ENCODE results near the gene CFAP161. TPM values are rescaled to one million over a fixed set of nuclear protein-coding genes. Genes with fewer than 3 reads are reported as not detected.

Gene CFAP161
- total and polyA plus RNA-seq, 9 of the 15 experiments (the other 6 are each of a cell fraction or from before 2014, with no cell fraction given): 25.8 to 83.3 (median 75.6) TPM

DNA sequence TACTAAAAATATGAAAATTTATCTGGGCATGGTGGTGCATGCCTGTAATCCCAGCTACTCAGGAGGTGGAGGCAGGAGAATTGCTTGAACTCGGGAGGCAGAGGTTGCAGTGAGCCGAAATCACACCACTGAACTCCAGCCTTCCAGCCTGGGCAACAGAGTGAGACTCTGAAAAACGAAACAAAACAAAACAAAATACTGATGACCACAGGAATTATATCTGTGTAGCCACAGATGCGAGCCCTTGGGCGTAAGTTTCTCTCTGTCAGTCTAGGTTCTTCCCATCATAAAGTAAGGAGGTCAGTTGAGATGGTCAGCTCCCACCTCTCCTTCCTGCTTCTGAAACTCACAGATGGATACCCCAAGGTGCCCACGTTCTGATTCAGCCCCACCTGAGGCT is 37.7 kb upstream of the CFAP161 start:
- H3K4me2 ChIP-seq (ENCODE audit: insufficient read depth, low read length): no peak overlapping the region
- no peak for ATAC-seq

More for the DNA sequence above, 37.7 kb upstream of the CFAP161 start:
- peak overlapping the region; percentile 61; the same call in 1 of the 3 replicates for H3K27ac ChIP-seq (ENCODE audit: extremely low read depth, low read depth, low read length)
- TF ChIP-seq, protein P1, sequence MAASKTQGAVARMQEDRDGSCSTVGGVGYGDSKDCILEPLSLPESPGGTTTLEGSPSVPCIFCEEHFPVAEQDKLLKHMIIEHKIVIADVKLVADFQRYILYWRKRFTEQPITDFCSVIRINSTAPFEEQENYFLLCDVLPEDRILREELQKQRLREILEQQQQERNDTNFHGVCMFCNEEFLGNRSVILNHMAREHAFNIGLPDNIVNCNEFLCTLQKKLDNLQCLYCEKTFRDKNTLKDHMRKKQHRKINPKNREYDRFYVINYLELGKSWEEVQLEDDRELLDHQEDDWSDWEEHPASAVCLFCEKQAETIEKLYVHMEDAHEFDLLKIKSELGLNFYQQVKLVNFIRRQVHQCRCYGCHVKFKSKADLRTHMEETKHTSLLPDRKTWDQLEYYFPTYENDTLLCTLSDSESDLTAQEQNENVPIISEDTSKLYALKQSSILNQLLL (CRISPR knock-in tag; IDR thresholded peaks at IDR 0.05; ENCODE audit: borderline replicate concordance): no peak
- TF ChIP-seq HBP1 (CRISPR knock-in tag; IDR thresholded peaks at IDR 0.05) (no peak), EHMT2 (IDR thresholded peaks at IDR 0.05) (no peak), L3MBTL2 (IDR thresholded peaks at IDR 0.05) (no peak; the same call in 1 of the 2 replicates), ELK3 (CRISPR knock-in tag; IDR thresholded peaks at IDR 0.05) (no peak), TRIM25 (IDR thresholded peaks at IDR 0.05; ENCODE audit: borderline replicate concordance) (no peak), POLR3G (IDR thresholded peaks at IDR 0.05; ENCODE audit: extremely low read depth, insufficient read length, insufficient replicate concordance) (no peak), DNMT1 (IDR thresholded peaks at IDR 0.05) (no peak), U2AF1 (optimal IDR thresholded peaks at IDR 0.05; ENCODE audit: low read depth, low read length) (no peak), FOXK1 (CRISPR knock-in tag; IDR thresholded peaks at IDR 0.05; ENCODE audit: borderline replicate concordance) (no peak), ZNF121 (CRISPR knock-in tag; conservative IDR thresholded peaks at IDR 0.05) (peak; percentile 27; the same call in 1 of the 2 replicates), NR2C1 (IDR thresholded peaks at IDR 0.05) (no peak), NR2C1 (tag; IDR thresholded peaks at IDR 0.05) (no peak), SRSF7 (optimal IDR thresholded peaks at IDR 0.05; ENCODE audit: low read depth, low read length) (no peak), CTBP1 (IDR thresholded peaks at IDR 0.05; ENCODE audit: borderline replicate concordance) (no peak), CBFA2T3 (IDR thresholded peaks at IDR 0.05) (0 out of 2 replicates have a peak, but pooled peaks have one; percentile 7), ZNF75A (CRISPR knock-in tag; IDR thresholded peaks at IDR 0.05) (no peak)
- TF ChIP-seq, protein P2, sequence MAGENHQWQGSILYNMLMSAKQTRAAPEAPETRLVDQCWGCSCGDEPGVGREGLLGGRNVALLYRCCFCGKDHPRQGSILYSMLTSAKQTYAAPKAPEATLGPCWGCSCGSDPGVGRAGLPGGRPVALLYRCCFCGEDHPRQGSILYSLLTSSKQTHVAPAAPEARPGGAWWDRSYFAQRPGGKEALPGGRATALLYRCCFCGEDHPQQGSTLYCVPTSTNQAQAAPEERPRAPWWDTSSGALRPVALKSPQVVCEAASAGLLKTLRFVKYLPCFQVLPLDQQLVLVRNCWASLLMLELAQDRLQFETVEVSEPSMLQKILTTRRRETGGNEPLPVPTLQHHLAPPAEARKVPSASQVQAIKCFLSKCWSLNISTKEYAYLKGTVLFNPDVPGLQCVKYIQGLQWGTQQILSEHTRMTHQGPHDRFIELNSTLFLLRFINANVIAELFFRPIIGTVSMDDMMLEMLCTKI (IDR thresholded peaks at IDR 0.05; ENCODE audit: partially characterized antibody): no peak
- H3K36me3 ChIP-seq (ENCODE audit: control insufficient read depth, insufficient read depth, low read length): no peaks in the 10 kb centered on the region
- H3K9me3 ChIP-seq (replicated peaks; ENCODE audit: control insufficient read depth, insufficient read depth, low read depth, low read length): no peaks in the 10 kb centered on the region
- no peaks in the 10 kb centered on the region for H4K20me1 ChIP-seq (replicated peaks; ENCODE audit: control insufficient read depth, insufficient read depth, low read length)
- BruUV-seq (replicated peaks): no TSS peak
- H3K4me1 ChIP-seq (replicated peaks in 1 of 2; ENCODE audit: control insufficient read depth in 2 of 2, insufficient read depth in 2 of 2, low read length in 2 of 2): peaks cover 18 to 49% of the 10 kb centered on the region in 2 experiments; a peak in 4 of 5 replicates
- H3K9ac ChIP-seq (ENCODE audit: insufficient read depth in 1 of 2, low read depth in 2 of 2, low read length in 2 of 2): no peak overlapping the region
- no peaks in the 10 kb centered on the region for H3K27me3 ChIP-seq (ENCODE audit: control insufficient read depth in 2 of 2, insufficient read depth in 2 of 2, low read length in 2 of 2)
- ChIA-PET POLR2A (interaction anchor here (0.6 to 0.7 kb wide), 3 partner anchors 71 to 1444 kb away, joined by 3 to 4 read pairs (median 3); partner anchors contain the start of gene RPS17), CTCF (ENCODE audit: low intra/inter-chr PET ratio) (no interaction called here)
- no peaks in the 10 kb centered on the region for H3K9me1 ChIP-seq (ENCODE audit: control insufficient read depth, insufficient read depth, low read length)
- in situ Hi-C loops (cut with MboI) (no loop called here), intact Hi-C loops (cut with micrococcal nuclease) (no loop called here)
- no peak overlapping the region for H2AFZ ChIP-seq (ENCODE audit: low read depth, low read length)
- no peak for DNase-seq (ENCODE audit: extremely low read depth in 1 of 4, low spot score in 3 of 4)
- 25% methylated on average over 6 of the region's 6 CpGs for WGBS (ENCODE audit: insufficient coverage, low coverage, missing lambda C conversion rate)
- FAIRE-seq: no peak
- peaks cover 21% of the 10 kb centered on the region for H3K79me2 ChIP-seq (ENCODE audit: control insufficient read depth, insufficient read depth, low read length)
- no peak overlapping the region for H3K4me3 ChIP-seq
